H1 (cell line): ENCODE measurements around the gene HS6ST1. TPM values are rescaled to one million over a fixed set of nuclear protein-coding genes. Genes with fewer than 3 reads are reported as not detected.

ENCODE experiments used
- CTCF ChIA-PET: fragments of 300-600 bp; sonication (Branson Sonifier 250); formaldehyde crosslinking; loops from one replicate; lab custom pipeline; 2021; ENCODE audit not compliant: partially characterized antibody; lab: Charles Lee
- POLR2A ChIA-PET: fragments of 300-600 bp; sonication (Branson Sonifier 250); formaldehyde crosslinking; loops from one replicate; lab custom pipeline; 2021; ENCODE audit warnings: inconsistent platforms; ENCODE audit not compliant: partially characterized antibody; lab: Charles Lee
- DNase-seq, 2 experiments: peaks; one replicate each; pipeline versions ENCODE4 v3.0.0 to v3.0.0-alpha.2; 2010 to 2022; ENCODE audit warnings: low spot score in 2 of 2, low read depth in 1 of 2, mixed read lengths in 1 of 2
- FAIRE-seq: peaks from 2 replicates; lab custom pipeline; 2011; peaks lifted over from hg19 to GRCh38; lab: Jason Lieb, UNC
- H2AFZ ChIP-seq: 2 replicates; pipeline ENCODE4 v1.8.1; 2012; ENCODE audit warnings: low read length, inconsistent platforms
- H2AK5ac ChIP-seq: 2 replicates; pipeline ENCODE4 v1.6.1; 2013; ENCODE audit warnings: low read depth, low read length
- H2BK120ac ChIP-seq: replicated peaks from 2 replicates; pipeline ENCODE3; 2013; ENCODE audit warnings: low read depth, low read length, inconsistent platforms
- H2BK12ac ChIP-seq: 2 replicates; pipeline ENCODE4 v1.6.1; 2013; ENCODE audit warnings: low read depth, low read length
- H2BK15ac ChIP-seq: 2 replicates; pipeline ENCODE4 v1.6.1; 2013; ENCODE audit warnings: low read length
- H2BK20ac ChIP-seq: 2 replicates; pipeline ENCODE4 v1.6.1; 2013; ENCODE audit warnings: low read length
- H2BK5ac ChIP-seq: 2 replicates; pipeline ENCODE4 v1.6.1; 2013; ENCODE audit warnings: low read depth, low read length
- H3K14ac ChIP-seq: 2 replicates; pipeline ENCODE4 v1.6.1; 2013; ENCODE audit warnings: inconsistent platforms; ENCODE audit not compliant: insufficient read length
- H3K18ac ChIP-seq: 2 replicates; pipeline ENCODE4 v1.6.1; 2013; ENCODE audit warnings: low read length; ENCODE audit errors: extremely low read depth
- H3K23ac ChIP-seq: 2 replicates; pipeline ENCODE4 v1.6.1; 2013; ENCODE audit warnings: inconsistent platforms; ENCODE audit not compliant: insufficient read length
- H3K23me2 ChIP-seq: 2 replicates; pipeline ENCODE4 v1.6.1; 2013; ENCODE audit warnings: low read depth, low read length
- H3K27ac ChIP-seq: 2 replicates; pipeline ENCODE4 v1.6.1; 2011; ENCODE audit warnings: low read depth, low read length, inconsistent platforms
- H3K27me3 ChIP-seq, 4 experiments: replicated peaks in 1 of 4; 1 replicate in 1 of 4; 2 replicates in 3 of 4; pipeline versions ENCODE4 v1.6.1 to v1.8.1; 2011 to 2013; ENCODE audit warnings: low read length in 3 of 4, mild to moderate bottlenecking in 3 of 4, inconsistent platforms in 2 of 4, mixed read lengths in 2 of 4, moderate library complexity in 1 of 4; ENCODE audit not compliant: control insufficient read depth in 3 of 4, insufficient read depth in 3 of 4; ENCODE audit errors: extremely low read depth in 1 of 4
- H3K36me3 ChIP-seq, 4 experiments: 2 replicates each; pipeline versions ENCODE4 v1.6.1 to v1.8.1; 2011 to 2013; ENCODE audit warnings: mild to moderate bottlenecking in 4 of 4, low read length in 3 of 4, moderate library complexity in 2 of 4, control low read depth in 1 of 4, inconsistent platforms in 1 of 4; ENCODE audit not compliant: insufficient read depth in 4 of 4, control insufficient read depth in 2 of 4
- H3K4ac ChIP-seq: replicated peaks from 2 replicates; pipeline ENCODE3; 2013; ENCODE audit warnings: low read length, low read depth, mixed read lengths, inconsistent platforms; ENCODE audit not compliant: insufficient read length
- H3K4me1 ChIP-seq, 4 experiments: replicated peaks in 1 of 4; 1 replicate in 1 of 4; 2 replicates in 3 of 4; pipeline versions ENCODE4 v1.6.1 to v1.8.1; 2011 to 2013; ENCODE audit warnings: low read length in 3 of 4, inconsistent platforms in 2 of 4, mixed read lengths in 1 of 4; ENCODE audit not compliant: insufficient read depth in 4 of 4, control insufficient read depth in 3 of 4
- H3K4me2 ChIP-seq, 2 experiments: 2 replicates each; pipeline versions ENCODE4 v1.6.1 to v1.8.1; 2011 to 2013; ENCODE audit warnings: low read depth in 2 of 2, low read length in 2 of 2, control low read depth in 1 of 2, inconsistent platforms in 1 of 2, mild to moderate bottlenecking in 1 of 2; ENCODE audit not compliant: insufficient read depth in 1 of 2
- H3K4me3 ChIP-seq, 4 experiments: fragments of 200-600, 300-600 bp in 1 of 4; sonication (generic), shearing (Covaris generic), sonication (Bioruptor Twin) in 1 of 4; 2 replicates each; pipeline versions ENCODE4 v1.5.1 to v1.8.1; 2011 to 2016; ENCODE audit warnings: low read length in 4 of 4, low read depth in 3 of 4, control low read depth in 2 of 4, inconsistent platforms in 2 of 4, mild to moderate bottlenecking in 2 of 4, mixed read lengths in 1 of 4, moderate library complexity in 1 of 4; ENCODE audit not compliant: insufficient read depth in 2 of 4; ENCODE audit errors: extremely low read depth in 1 of 4
- H3K56ac ChIP-seq: replicated peaks from 2 replicates; pipeline ENCODE3; 2013; ENCODE audit warnings: low read depth, mild to moderate bottlenecking, mixed read lengths, low read length, inconsistent platforms; ENCODE audit not compliant: insufficient read length
- H3K79me1 ChIP-seq: 2 replicates; pipeline ENCODE4 v1.6.1; 2013; ENCODE audit warnings: low read depth, low read length, control low read depth
- H3K79me2 ChIP-seq, 2 experiments: 2 replicates each; pipeline versions ENCODE4 v1.6.1 to v1.8.1; 2012 to 2013; ENCODE audit warnings: low read length in 2 of 2, mild to moderate bottlenecking in 2 of 2, inconsistent platforms in 1 of 2; ENCODE audit not compliant: insufficient read depth in 2 of 2, control insufficient read depth in 1 of 2
- H3K9ac ChIP-seq, 4 experiments: replicated peaks in 1 of 4; 1 replicate in 1 of 4; 2 replicates in 3 of 4; pipeline versions ENCODE4 v1.6.1 to v1.8.1; 2011 to 2013; ENCODE audit warnings: low read depth in 3 of 4, low read length in 3 of 4, control low read depth in 2 of 4, mild to moderate bottlenecking in 2 of 4, moderate library complexity in 2 of 4, inconsistent platforms in 1 of 4; ENCODE audit errors: extremely low read depth in 1 of 4
- H3K9me3 ChIP-seq, 2 experiments: 2 replicates each; pipeline versions ENCODE4 v1.6.1 to v1.8.1; 2012 to 2013; ENCODE audit warnings: mild to moderate bottlenecking in 2 of 2, moderate library complexity in 2 of 2, control low read depth in 1 of 2, inconsistent platforms in 1 of 2, low read depth in 1 of 2, low read length in 1 of 2, mixed read lengths in 1 of 2; ENCODE audit not compliant: insufficient read depth in 2 of 2
- H4K20me1 ChIP-seq, 2 experiments: replicated peaks in 1 of 2; 2 replicates each; pipeline versions ENCODE3 to v1.8.1; 2011 to 2013; ENCODE audit warnings: inconsistent platforms in 2 of 2, low read length in 2 of 2, mild to moderate bottlenecking in 1 of 2; ENCODE audit not compliant: insufficient read depth in 2 of 2, control insufficient read depth in 1 of 2
- H4K5ac ChIP-seq: 2 replicates; pipeline ENCODE4 v1.6.1; 2013; ENCODE audit warnings: low read length, low read depth, mixed read lengths, inconsistent platforms; ENCODE audit not compliant: insufficient read length
- H4K8ac ChIP-seq: 2 replicates; pipeline ENCODE4 v1.8.0; 2013; ENCODE audit warnings: mild to moderate bottlenecking, moderate library complexity, low read length, inconsistent platforms; ENCODE audit not compliant: insufficient read depth; ENCODE audit errors: extremely low read depth
- H4K91ac ChIP-seq: replicated peaks from 2 replicates; pipeline ENCODE3; 2013; ENCODE audit warnings: low read length, mixed read lengths, inconsistent platforms; ENCODE audit not compliant: insufficient read length
- ASH2L ChIP-seq: fragments of 200-600, 300-600 bp; sonication (generic); IDR thresholded peaks from one replicate; pipeline ENCODE4 v1.7.1; 2017; ENCODE audit warnings: low read length
- ATF3 ChIP-seq: IDR thresholded peaks from 2 replicates; pipeline ENCODE4 v1.6.1; 2011; ENCODE audit warnings: low read depth, mild to moderate bottlenecking, low read length; ENCODE audit not compliant: insufficient read depth
- BCL11A ChIP-seq, 2 experiments: IDR thresholded peaks; one replicate each; pipeline ENCODE4 v1.6.1; 2011; ENCODE audit warnings: low read depth in 2 of 2, low read length in 2 of 2, mild to moderate bottlenecking in 2 of 2
- CHD1 ChIP-seq: IDR thresholded peaks from 2 replicates; pipeline ENCODE4 v1.6.1; 2012; ENCODE audit warnings: low read depth, low read length, improper control_type of control experiment
- CHD2 ChIP-seq: IDR thresholded peaks from 2 replicates; pipeline ENCODE4 v1.6.1; 2012; ENCODE audit warnings: low read length, improper control_type of control experiment
- EP300 ChIP-seq, 2 experiments: IDR thresholded peaks; 1 replicate in 1 of 2; 2 replicates in 1 of 2; pipeline ENCODE4 v1.6.1; 2011 to 2012; ENCODE audit warnings: low read depth in 2 of 2, low read length in 2 of 2, mild to moderate bottlenecking in 2 of 2, borderline replicate concordance in 1 of 2, inconsistent platforms in 1 of 2, moderate library complexity in 1 of 2
- JUN ChIP-seq: IDR thresholded peaks from 2 replicates; pipeline ENCODE4 v1.6.1; 2011; ENCODE audit warnings: low read depth, mild to moderate bottlenecking, improper control_type of control experiment, low read length
- POU5F1 ChIP-seq: IDR thresholded peaks from 2 replicates; pipeline ENCODE4 v1.6.1; 2011; ENCODE audit warnings: low read depth, mild to moderate bottlenecking, low read length, moderate library complexity
- RBBP5 ChIP-seq: IDR thresholded peaks from 2 replicates; pipeline ENCODE4 v1.7.1; 2012; ENCODE audit warnings: low read depth, mild to moderate bottlenecking, inconsistent platforms, low read length, moderate library complexity, borderline replicate concordance
- RFX5 ChIP-seq: IDR thresholded peaks from 2 replicates; pipeline ENCODE4 v1.6.1; 2011; ENCODE audit warnings: low read depth, low read length, improper control_type of control experiment, borderline replicate concordance
- RXRA ChIP-seq: IDR thresholded peaks from 2 replicates; pipeline ENCODE4 v1.6.1; 2011; ENCODE audit warnings: low read depth, mild to moderate bottlenecking, low read length, moderate library complexity; ENCODE audit not compliant: insufficient read depth
- SAP30 ChIP-seq: fragments of 300-600 bp; sonication (generic); IDR thresholded peaks from 2 replicates; pipeline ENCODE4 v1.7.1; 2012; ENCODE audit warnings: low read length, moderate library complexity, mild to moderate bottlenecking, inconsistent platforms; ENCODE audit not compliant: insufficient read depth, insufficient replicate concordance
- SP1 ChIP-seq: IDR thresholded peaks from 2 replicates; pipeline ENCODE4 v1.6.1; 2011; ENCODE audit warnings: low read depth, low read length
- WGBS, 2 experiments: shearing (Covaris generic) in 1 of 2; methylation state at CpG; one replicate each; pipeline versions ENCODE4 v1.1.6 to v1.1.7; 2013 to 2015; ENCODE audit warnings: low lambda C conversion rate in 2 of 2, mixed read lengths in 2 of 2, inconsistent platforms in 1 of 2, low coverage in 1 of 2, missing lambda C conversion rate in 1 of 2; ENCODE audit not compliant: insufficient replicate concordance in 2 of 2, insufficient coverage in 1 of 2, insufficient read length in 1 of 2; ENCODE audit errors: extremely low coverage in 1 of 2, missing lambda C conversion rate in 1 of 2; 5-methylcytosine and 5-hydroxymethylcytosine counted together
- polyA plus RNA-seq, 7 experiments: library from polyadenylated mRNA; depleted of rRNA in 3 of 7; stranded (reverse) in 5 of 7; unstranded in 2 of 7; fragments of >200 nt in 5 of 7; fragments of 200-250 nt in 2 of 7; gene quantifications; 1 replicate in 5 of 7; 2 replicates in 1 of 7; 4 replicates in 1 of 7; pipeline versions ENCODE4 v1.2.1 to v1.2.3, GENCODE V29; 2011 to 2013; ENCODE audit warnings: missing spikeins in 2 of 7, mixed read lengths in 2 of 7
- total RNA-seq: library from RNA; stranded (reverse); fragmentation: NEBNext Ultra II Directional; extraction: Animal tissue kit (Norgen Biotek cat#: 25700); gene quantifications from 2 replicates; pipeline ENCODE4 v1.2.1, GENCODE V29; 2021

HS6ST1 gene
- total and polyA plus RNA-seq, 2 of the 8 experiments (the other 6 are each of a cell fraction or from before 2014, with no cell fraction given) = 37.4 to 74.6 TPM

GRCh38 chr2:128293870-128294455, 24.7 kb downstream of the HS6ST1 start:
- Histone ChIP-seq H4K8ac (no peak overlapping the region), H3K23me2 (no peaks in the 10 kb centered on the region), H3K27ac (no peak overlapping the region), H3K27me3 (no peaks in the 10 kb centered on the region), H4K91ac (no peak overlapping the region), H2BK20ac (no peak overlapping the region), H2BK120ac (no peak overlapping the region), H3K14ac (no peak overlapping the region), H3K18ac (no peak overlapping the region), H2BK12ac (no peak overlapping the region), H3K9me3 (no peaks in the 10 kb centered on the region), H3K79me2 (peaks cover 3 to 99% of the 10 kb centered on the region in 2 experiments), H3K79me1 (peaks cover 43% of the 10 kb centered on the region), H3K4me1 (peaks cover 4 to 36% (median 18%) of the 10 kb centered on the region in 4 experiments), H2AFZ (no peak overlapping the region), H3K23ac (no peak overlapping the region), H3K36me3 (no peaks in the 10 kb centered on the region), H2BK5ac (no peak overlapping the region; the same call in 1 of the 2 replicates), H3K4me2 (no peak overlapping the region), H3K56ac (no peak overlapping the region), H3K4me3 (no peak overlapping the region), H2AK5ac (peak overlapping the region; percentile 85; the same call in 1 of the 2 replicates), H4K20me1 (peaks cover 37 to 55% of the 10 kb centered on the region in 2 experiments), H3K9ac (no peak overlapping the region), H3K4ac (no peak overlapping the region), H2BK15ac (no peak overlapping the region), H4K5ac (no peak overlapping the region)
- POLR2A ChIA-PET = interaction anchor here (1.9 kb wide), 1 partner anchor 23 kb away, joined by 4 read pairs; no protein-coding TSS in a partner anchor
- CTCF ChIA-PET = interaction anchor here (0.7 to 1.2 kb wide), 4 partner anchors 11 to 328 kb away, joined by 3 to 4 read pairs (median 4); no protein-coding TSS in a partner anchor
- no peak for DNase-seq
- WGBS, 2 experiments = 98% methylated on average over 5 of the region's 8 CpGs; no CpG with 5 or more reads in 1 of the 2 experiments
- FAIRE-seq = no peak
- no peak for TF ChIP-seq RFX5
- no peak for TF ChIP-seq RBBP5
- no peak for TF ChIP-seq POU5F1
- TF ChIP-seq CHD2 = no peak
- TF ChIP-seq SP1 = no peak
- TF ChIP-seq EP300 (IDR thresholded peaks at IDR 0.05; ENCODE audit: borderline replicate concordance in 1 of 2, low read depth in 2 of 2, low read length in 2 of 2) = no peak
- TF ChIP-seq CHD1 = no peak
- TF ChIP-seq BCL11A (IDR thresholded peaks at IDR 0.05; ENCODE audit: low read depth in 2 of 2, low read length in 2 of 2) = no peak
- TF ChIP-seq ASH2L = no peak
- no peak for TF ChIP-seq ATF3
- no peak for TF ChIP-seq JUN
- no peak for TF ChIP-seq SAP30
- no peak for TF ChIP-seq RXRA
